GM12873 (cell line): ENCODE measurements around the gene FAU.

Experiments used
- TF ChIP-seq, protein P1 (sequence below): IDR thresholded peaks from 2 replicates; pipeline ENCODE4 v1.5.1; 2012; ENCODE audit warnings: low read depth, mild to moderate bottlenecking, moderate library complexity, low read length, control low read depth; ENCODE audit not compliant: insufficient read depth; ENCODE audit errors: missing control alignments

The FAU gene

DNA sequence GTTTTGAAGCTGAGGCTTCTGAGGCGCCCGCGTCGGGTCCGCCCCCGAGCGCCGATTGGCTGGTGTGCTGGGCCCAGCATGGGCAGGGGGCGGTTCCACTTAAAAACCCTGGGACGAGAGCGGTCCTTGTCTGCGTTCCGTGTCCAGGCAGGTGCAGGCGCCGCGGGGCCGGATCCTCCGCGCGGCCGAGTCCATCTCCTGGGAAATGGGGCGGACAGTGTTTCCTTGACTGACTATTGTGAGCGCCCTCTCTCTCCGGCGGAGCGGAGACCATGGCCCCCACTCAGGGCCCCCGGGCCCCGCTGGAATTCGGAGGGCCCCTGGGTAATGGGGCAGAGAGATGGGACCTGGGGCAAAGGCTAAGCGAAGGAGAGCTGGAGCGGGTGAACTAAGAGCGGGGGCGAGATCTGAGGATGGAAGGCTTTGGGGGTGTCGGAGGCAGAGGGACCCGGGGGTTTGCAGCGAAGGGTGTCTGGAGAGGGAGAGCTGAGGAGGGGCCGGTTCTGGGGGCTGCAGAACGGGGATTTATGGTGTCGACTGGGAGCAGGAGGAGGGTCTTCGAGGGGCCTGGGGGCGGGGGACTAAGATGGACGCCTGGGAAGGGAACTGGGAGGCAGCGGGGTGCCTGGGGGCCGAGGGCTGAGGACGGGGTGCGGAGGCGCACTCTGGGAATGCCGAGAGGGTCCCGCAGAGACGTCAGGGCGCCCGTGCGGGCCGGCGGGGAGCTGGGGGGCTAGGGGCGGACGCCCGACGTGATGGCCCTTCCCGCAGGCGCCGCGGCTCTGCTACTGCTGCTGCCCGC lies 10.0 kb downstream of the FAU start, which contains the start of gene TM7SF2:
TSS of gene TM7SF2 (plus strand) at position 129 of the 802 bp plus-strand sequence. CDS start at position 273, 144 bp downstream.
- TF ChIP-seq, protein P1, sequence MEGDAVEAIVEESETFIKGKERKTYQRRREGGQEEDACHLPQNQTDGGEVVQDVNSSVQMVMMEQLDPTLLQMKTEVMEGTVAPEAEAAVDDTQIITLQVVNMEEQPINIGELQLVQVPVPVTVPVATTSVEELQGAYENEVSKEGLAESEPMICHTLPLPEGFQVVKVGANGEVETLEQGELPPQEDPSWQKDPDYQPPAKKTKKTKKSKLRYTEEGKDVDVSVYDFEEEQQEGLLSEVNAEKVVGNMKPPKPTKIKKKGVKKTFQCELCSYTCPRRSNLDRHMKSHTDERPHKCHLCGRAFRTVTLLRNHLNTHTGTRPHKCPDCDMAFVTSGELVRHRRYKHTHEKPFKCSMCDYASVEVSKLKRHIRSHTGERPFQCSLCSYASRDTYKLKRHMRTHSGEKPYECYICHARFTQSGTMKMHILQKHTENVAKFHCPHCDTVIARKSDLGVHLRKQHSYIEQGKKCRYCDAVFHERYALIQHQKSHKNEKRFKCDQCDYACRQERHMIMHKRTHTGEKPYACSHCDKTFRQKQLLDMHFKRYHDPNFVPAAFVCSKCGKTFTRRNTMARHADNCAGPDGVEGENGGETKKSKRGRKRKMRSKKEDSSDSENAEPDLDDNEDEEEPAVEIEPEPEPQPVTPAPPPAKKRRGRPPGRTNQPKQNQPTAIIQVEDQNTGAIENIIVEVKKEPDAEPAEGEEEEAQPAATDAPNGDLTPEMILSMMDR: no peak

DNA sequence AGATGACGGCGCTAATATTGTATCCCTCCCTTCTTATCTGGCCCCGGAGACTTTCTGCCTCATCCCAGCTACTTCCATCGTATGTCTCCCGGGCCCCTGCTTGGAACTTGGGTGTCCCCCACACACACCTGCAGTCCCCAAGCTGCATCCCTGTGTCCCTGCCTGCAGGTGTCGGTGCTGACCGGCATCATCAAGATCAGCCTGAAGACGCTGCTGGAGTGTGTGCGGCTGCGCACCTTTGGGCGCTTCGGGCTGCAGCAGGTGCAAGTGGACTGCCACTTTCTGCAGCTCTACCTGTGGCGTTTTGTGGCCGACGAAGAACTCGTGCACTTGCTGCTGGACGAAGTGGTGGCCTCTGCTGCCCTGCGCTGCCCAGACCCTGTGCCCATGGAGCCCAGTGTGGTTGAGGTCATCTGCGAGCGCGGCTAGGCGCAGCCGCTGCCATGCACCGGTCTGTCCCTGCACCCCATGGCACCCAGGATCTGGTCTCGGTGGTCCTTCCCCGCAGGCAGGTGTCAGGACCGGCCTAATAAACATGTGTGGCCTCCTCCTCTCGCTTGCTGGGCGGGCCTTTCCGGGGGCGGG lies 10.7 kb downstream of the FAU start:
- TF ChIP-seq, protein P1: peak; percentile 5

DNA sequence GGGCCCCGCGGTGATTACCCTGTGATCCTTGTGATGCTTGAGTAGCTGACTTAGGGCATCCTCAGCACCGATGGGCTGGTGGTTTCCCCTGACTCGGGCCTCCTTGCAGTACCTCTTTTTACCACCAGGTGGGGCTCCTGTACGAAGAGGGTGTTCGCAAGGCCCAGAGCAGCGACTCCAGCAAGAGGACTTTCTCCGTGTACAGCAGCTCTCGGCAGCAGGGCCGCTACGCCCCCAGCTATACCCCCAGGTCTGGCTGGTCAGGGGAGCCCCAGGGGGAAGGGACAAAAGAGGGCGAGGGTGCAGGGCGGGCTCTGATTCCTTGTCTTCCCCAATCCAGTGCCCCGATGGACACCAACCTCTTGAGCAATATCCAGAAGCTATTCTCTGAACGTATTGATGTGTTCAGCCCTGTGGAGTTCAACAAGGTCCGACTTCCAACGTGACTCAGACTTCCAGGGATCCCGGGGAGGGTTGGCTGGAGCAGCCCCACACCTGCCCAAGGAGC lies 11.5 kb downstream of the FAU start:
- TF ChIP-seq, protein P1: peak; percentile 98

DNA sequence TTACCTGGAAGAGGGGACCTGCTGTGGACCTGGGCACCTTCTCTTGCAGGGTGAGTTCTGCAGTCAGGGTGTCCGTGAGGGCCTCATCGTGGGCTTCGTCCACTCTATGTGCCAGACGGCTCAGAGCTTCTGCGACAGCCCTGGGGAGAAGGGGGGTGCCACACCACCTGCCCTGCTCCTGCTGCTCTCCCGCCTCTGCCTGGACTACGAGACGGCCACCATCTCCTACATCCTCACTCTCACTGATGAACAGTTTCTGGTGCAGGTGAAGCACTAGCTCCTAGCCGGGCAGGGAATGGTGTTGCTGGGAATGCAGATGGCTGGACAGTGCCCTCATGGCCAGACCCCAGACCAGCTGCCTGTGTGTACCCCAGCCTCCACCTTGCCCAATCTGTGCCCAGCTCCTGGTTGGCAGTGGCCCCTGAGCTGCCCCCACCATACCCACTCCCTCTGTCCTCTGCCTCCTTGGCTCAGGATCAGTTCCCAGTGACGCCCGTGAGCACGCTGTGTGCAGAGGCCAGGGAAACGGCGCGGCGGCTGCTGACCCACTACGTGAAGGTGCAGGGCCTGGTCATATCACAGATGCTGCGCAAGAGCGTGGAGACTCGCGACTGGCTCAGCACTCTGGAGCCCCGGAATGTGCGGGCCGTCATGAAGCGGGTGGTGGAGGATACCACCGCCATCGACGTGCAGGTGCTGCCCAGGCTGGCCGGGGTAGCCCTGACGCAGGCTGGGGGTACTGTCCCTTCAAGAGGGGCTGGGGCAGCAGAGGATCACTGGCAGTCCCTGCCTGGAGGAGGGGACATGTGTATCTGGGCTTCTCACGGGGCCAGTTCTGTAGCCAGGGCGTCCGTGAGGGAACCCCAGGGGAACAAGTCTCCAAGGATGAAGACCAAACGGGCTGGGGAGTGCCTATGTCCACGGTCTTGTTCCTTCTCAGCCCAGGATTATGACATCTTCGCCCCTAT lies 12.4 kb downstream of the FAU start:
- TF ChIP-seq, protein P1: no peak

DNA sequence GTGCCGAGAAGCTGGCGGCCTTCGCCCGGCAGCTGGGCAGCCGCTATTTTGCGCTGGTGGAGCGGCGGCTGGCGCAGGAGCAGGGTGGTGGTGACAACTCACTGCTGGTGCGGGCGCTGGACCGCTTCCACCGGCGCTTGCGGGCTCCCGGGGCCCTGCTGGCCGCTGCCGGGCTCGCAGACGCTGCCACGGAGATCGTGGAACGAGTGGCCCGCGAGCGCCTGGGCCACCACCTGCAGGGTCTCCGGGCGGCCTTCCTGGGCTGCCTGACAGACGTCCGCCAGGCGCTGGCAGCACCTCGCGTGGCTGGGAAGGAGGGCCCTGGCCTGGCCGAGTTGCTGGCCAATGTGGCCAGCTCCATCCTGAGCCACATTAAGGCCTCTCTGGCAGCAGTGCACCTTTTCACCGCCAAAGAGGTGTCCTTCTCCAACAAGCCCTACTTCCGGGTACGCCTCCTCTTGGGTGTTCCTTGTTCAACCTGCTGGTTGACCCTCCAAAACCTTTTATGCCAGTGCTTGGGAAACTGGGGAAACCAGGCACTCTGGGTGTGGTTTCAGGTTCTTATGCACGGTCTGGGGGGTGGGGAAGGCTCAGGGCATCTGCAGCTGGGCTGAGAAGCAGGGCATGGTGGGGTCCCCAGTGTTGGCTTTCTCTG lies 13.3 kb downstream of the FAU start:
- TF ChIP-seq, protein P1: no peak

DNA sequence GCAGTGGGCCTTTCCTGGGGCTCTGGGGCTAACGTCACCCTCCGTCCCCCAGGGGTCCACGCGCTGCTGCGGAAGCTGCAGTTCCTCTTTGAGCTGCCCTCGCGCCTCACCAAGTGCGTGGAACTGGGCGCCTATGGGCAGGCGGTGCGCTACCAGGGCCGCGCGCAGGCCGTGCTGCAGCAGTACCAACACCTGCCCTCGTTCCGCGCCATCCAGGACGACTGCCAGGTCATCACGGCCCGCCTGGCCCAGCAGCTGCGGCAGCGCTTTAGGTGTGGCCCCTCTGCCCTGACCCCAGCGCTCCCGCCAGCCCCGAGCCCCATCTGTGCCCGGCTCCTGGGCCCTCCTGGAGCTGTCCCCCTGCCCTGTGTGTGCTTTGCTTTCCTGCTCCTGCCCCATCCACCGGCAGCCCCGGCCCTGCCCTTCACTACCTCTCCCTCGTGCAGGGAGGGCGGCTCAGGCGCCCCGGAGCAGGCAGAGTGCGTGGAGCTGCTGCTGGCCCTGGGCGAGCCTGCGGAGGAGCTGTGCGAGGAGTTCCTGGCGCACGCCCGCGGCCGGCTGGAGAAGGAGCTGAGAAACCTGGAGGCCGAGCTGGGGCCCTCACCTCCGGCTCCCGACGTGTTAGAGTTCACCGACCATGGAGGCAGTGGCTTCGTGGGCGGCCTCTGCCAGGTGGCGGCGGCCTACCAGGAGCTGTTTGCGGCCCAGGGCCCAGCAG lies 14.0 kb downstream of the FAU start:
- TF ChIP-seq, protein P1: no peak
